ENCODE data around the gene SHOC1.
"Not testable (repeated sequence)": the region's sequence is repeated elsewhere in the genome, so short reads cannot be mapped to it uniquely, and the experiment has no call there.

SHOC1 gene

GRCh38 chr9:111794835-111795556, at the start of gene SHOC1:
Gene SHOC1 (minus strand): TSS chr9:111794937. CDS start chr9:111791418, 3,519 bp downstream.
- no peak for DNase-seq (ENCODE audit: low spot score)

GRCh38 chr9:111843971-111844370, 49.2 kb upstream of the SHOC1 start:
- DNase-seq (ENCODE audit: low spot score), result no peak

- no peak for DNase-seq (ENCODE audit: low spot score)
Measured at GRCh38 chr9:111842313-111842712, 47.6 kb upstream of the SHOC1 start.

GRCh38 chr9:111840442-111840841, 45.7 kb upstream of the SHOC1 start:
- DNase-seq (ENCODE audit: low spot score), result no peak

- DNase-seq (ENCODE audit: low spot score), result no peak
Measured at GRCh38 chr9:111839987-111840386, 45.2 kb upstream of the SHOC1 start.

GRCh38 chr9:111839387-111839786, 44.6 kb upstream of the SHOC1 start:
- no peak for DNase-seq (ENCODE audit: low spot score)

GRCh38 chr9:111838439-111838838, 43.7 kb upstream of the SHOC1 start:
- no peak for DNase-seq (ENCODE audit: low spot score)

- DNase-seq (ENCODE audit: low spot score), result no peak
Measured at GRCh38 chr9:111836311-111836710, 41.6 kb upstream of the SHOC1 start.

GRCh38 chr9:111833941-111834340, 39.2 kb upstream of the SHOC1 start:
- no peak for DNase-seq (ENCODE audit: low spot score)

- no peak for DNase-seq (ENCODE audit: low spot score)
Measured at GRCh38 chr9:111832449-111832848, 37.7 kb upstream of the SHOC1 start.

GRCh38 chr9:111831371-111832108, 36.8 kb upstream of the SHOC1 start:
- DNase-seq (ENCODE audit: low spot score), result no peak

- DNase-seq (ENCODE audit: low spot score), result peak; percentile 15
Measured at GRCh38 chr9:111828193-111828592, 33.5 kb upstream of the SHOC1 start.

GRCh38 chr9:111825468-111826145, 30.9 kb upstream of the SHOC1 start:
- no peak for DNase-seq (ENCODE audit: low spot score)

- DNase-seq (ENCODE audit: low spot score), result no peak
Measured at GRCh38 chr9:111821006-111821528, 26.3 kb upstream of the SHOC1 start.

- DNase-seq (ENCODE audit: low spot score), result no peak
Measured at GRCh38 chr9:111819360-111819759, 24.6 kb upstream of the SHOC1 start.

- DNase-seq (ENCODE audit: low spot score), result no peak
Measured at GRCh38 chr9:111815285-111816070, 20.7 kb upstream of the SHOC1 start.

GRCh38 chr9:111812337-111812736, 17.6 kb upstream of the SHOC1 start:
- DNase-seq (ENCODE audit: low spot score), result no peak

- no peak for DNase-seq (ENCODE audit: low spot score)
Measured at GRCh38 chr9:111810908-111811307, 16.2 kb upstream of the SHOC1 start.

- not testable (repeated sequence) for DNase-seq (ENCODE audit: low spot score)
Measured at GRCh38 chr9:111810415-111810814, 15.7 kb upstream of the SHOC1 start.

- DNase-seq (ENCODE audit: low spot score), result no peak
Measured at GRCh38 chr9:111807197-111807596, 12.5 kb upstream of the SHOC1 start.

GRCh38 chr9:111806259-111806658, 11.5 kb upstream of the SHOC1 start:
- DNase-seq (ENCODE audit: low spot score), result no peak

- no peak for DNase-seq (ENCODE audit: low spot score)
Measured at GRCh38 chr9:111805830-111806241, 11.1 kb upstream of the SHOC1 start.

Data from NAMALWA (cell line).